ENCODE results near the gene AOAH. TPM values are rescaled to one million over a fixed set of nuclear protein-coding genes. Genes with fewer than 3 reads are reported as not detected.

AOAH gene
- total RNA-seq, 1 donor from 2014 or later, result 0.28 TPM

DNA sequence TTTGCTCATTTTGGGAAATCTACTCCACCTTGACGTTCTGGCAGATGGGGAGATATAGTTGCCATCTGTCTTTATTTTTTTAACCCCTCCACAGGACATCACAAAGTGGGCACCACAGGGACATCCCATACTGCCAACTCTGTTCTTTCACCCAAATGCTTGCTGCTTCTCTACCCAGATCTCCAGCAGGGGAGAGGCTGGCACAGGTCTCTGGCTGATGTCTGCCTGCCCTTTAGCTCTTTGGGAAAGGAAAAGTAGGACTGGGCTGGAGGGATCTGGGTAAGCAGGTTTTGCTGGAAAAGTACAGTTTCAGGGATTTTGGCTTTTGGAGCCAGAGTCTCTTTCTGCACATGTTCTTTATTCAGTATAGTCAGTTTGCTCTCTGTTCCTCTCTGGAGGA lies 178.0 kb downstream of the AOAH start:
- H3K4me1 Mint-ChIP-seq (ENCODE audit: unreplicated experiment), result no peaks in the 10 kb centered on the region
- DNase-seq (ENCODE audit: low spot score), result no peak
- no peak overlapping the region for H3K27ac Mint-ChIP-seq (ENCODE audit: unreplicated experiment)
- no peaks in the 10 kb centered on the region for H3K36me3 Mint-ChIP-seq (ENCODE audit: low read depth, unreplicated experiment)
- no peak overlapping the region for H3K4me3 Mint-ChIP-seq (ENCODE audit: unreplicated experiment)
- H3K9me3 Mint-ChIP-seq (ENCODE audit: unreplicated experiment), result no peaks in the 10 kb centered on the region
- TF ChIP-seq, protein P1, sequence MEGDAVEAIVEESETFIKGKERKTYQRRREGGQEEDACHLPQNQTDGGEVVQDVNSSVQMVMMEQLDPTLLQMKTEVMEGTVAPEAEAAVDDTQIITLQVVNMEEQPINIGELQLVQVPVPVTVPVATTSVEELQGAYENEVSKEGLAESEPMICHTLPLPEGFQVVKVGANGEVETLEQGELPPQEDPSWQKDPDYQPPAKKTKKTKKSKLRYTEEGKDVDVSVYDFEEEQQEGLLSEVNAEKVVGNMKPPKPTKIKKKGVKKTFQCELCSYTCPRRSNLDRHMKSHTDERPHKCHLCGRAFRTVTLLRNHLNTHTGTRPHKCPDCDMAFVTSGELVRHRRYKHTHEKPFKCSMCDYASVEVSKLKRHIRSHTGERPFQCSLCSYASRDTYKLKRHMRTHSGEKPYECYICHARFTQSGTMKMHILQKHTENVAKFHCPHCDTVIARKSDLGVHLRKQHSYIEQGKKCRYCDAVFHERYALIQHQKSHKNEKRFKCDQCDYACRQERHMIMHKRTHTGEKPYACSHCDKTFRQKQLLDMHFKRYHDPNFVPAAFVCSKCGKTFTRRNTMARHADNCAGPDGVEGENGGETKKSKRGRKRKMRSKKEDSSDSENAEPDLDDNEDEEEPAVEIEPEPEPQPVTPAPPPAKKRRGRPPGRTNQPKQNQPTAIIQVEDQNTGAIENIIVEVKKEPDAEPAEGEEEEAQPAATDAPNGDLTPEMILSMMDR (IDR thresholded peaks at IDR 0.05; ENCODE audit: unreplicated experiment), result no peak
- peaks cover 2% of the 10 kb centered on the region for H3K27me3 Mint-ChIP-seq (ENCODE audit: unreplicated experiment)

DNA sequence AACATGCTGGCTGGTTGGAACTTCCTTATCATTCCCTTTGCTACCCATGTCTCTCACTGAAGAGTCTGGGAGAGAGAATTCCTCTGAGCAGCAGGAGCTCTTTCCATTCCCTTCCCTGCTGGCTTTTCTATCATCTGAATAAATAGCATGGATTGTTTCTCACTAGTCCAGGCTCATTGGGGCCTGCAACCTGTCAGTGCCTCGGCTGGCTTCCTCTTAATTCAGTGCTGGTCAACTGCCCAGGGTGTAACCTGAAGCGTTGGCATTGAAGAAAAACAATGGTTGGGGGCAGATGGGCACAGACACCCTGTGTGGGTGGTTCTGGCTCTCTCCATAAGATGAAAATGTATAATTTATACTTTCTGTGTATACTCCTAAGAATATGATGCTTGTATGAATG lies 179.0 kb downstream of the AOAH start:
- TF ChIP-seq, protein P1 (IDR thresholded peaks at IDR 0.05; ENCODE audit: unreplicated experiment), result no peak
- Mint-ChIP-seq H3K27ac (ENCODE audit: unreplicated experiment) (no peak overlapping the region), H3K9me3 (ENCODE audit: unreplicated experiment) (no peaks in the 10 kb centered on the region), H3K4me3 (ENCODE audit: unreplicated experiment) (no peak overlapping the region), H3K27me3 (ENCODE audit: unreplicated experiment) (peaks cover 2% of the 10 kb centered on the region), H3K36me3 (ENCODE audit: low read depth, unreplicated experiment) (no peaks in the 10 kb centered on the region), H3K4me1 (ENCODE audit: unreplicated experiment) (no peaks in the 10 kb centered on the region)
- no peak for DNase-seq (ENCODE audit: low spot score)

DNA sequence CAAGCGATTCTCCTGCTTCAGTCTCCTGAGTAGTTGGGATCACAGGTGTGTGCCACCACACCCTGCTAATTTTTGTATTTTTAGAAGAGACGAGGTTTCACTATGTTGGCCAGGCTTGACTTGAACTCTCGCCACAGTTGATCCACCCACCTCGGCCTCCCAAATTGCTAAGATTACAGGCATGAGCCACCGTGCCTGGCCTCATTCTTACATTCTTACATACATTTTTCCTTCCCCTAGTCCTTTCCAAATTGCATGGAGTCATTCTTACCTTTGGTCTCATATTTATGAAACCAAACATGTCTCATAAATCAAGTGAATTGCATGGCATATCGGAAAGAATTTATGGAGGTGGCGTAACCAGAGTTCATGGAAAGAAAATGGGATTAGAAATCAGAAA lies 186.2 kb downstream of the AOAH start:
- no peak overlapping the region for H3K27ac Mint-ChIP-seq (ENCODE audit: unreplicated experiment)
- H3K4me1 Mint-ChIP-seq (ENCODE audit: unreplicated experiment), result peaks cover 4% of the 10 kb centered on the region
- TF ChIP-seq, protein P1 (IDR thresholded peaks at IDR 0.05; ENCODE audit: unreplicated experiment), result no peak
- H3K4me3 Mint-ChIP-seq (ENCODE audit: unreplicated experiment), result no peak overlapping the region
- H3K36me3 Mint-ChIP-seq (ENCODE audit: low read depth, unreplicated experiment), result no peaks in the 10 kb centered on the region
- no peak for DNase-seq (ENCODE audit: low spot score)
- peaks cover 2% of the 10 kb centered on the region for H3K27me3 Mint-ChIP-seq (ENCODE audit: unreplicated experiment)
- H3K9me3 Mint-ChIP-seq (ENCODE audit: unreplicated experiment), result no peaks in the 10 kb centered on the region

- H3K27ac Mint-ChIP-seq (ENCODE audit: unreplicated experiment), result no peak overlapping the region
- no peak for DNase-seq (ENCODE audit: low spot score)
- no peaks in the 10 kb centered on the region for H3K9me3 Mint-ChIP-seq (ENCODE audit: unreplicated experiment)
- H3K4me3 Mint-ChIP-seq (ENCODE audit: unreplicated experiment), result no peak overlapping the region
- H3K36me3 Mint-ChIP-seq (ENCODE audit: low read depth, unreplicated experiment), result no peaks in the 10 kb centered on the region
- H3K27me3 Mint-ChIP-seq (ENCODE audit: unreplicated experiment), result peaks cover 2% of the 10 kb centered on the region
- TF ChIP-seq, protein P1 (IDR thresholded peaks at IDR 0.05; ENCODE audit: unreplicated experiment), result no peak
- peaks cover 4% of the 10 kb centered on the region for H3K4me1 Mint-ChIP-seq (ENCODE audit: unreplicated experiment)
Measured at GRCh38 chr7:36535866-36536664, 188.2 kb downstream of the AOAH start.

GRCh38 chr7:36533717-36534116 lies 190.6 kb downstream of the AOAH start:
- DNase-seq (ENCODE audit: low spot score), result no peak
- Mint-ChIP-seq H3K9me3 (ENCODE audit: unreplicated experiment) (no peaks in the 10 kb centered on the region), H3K36me3 (ENCODE audit: low read depth, unreplicated experiment) (no peaks in the 10 kb centered on the region), H3K27me3 (ENCODE audit: unreplicated experiment) (peaks cover 2% of the 10 kb centered on the region), H3K4me1 (ENCODE audit: unreplicated experiment) (peaks cover 3% of the 10 kb centered on the region), H3K4me3 (ENCODE audit: unreplicated experiment) (no peak overlapping the region), H3K27ac (ENCODE audit: unreplicated experiment) (no peak overlapping the region)
- TF ChIP-seq, protein P1 (IDR thresholded peaks at IDR 0.05; ENCODE audit: unreplicated experiment), result no peak

Data from endothelial cell (in vitro differentiated cells).